Muscle of arm (tissue), 12 donors: ENCODE measurements around the gene ZBTB16. TPM values are rescaled to one million over a fixed set of nuclear protein-coding genes. Genes with fewer than 3 reads are reported as not detected.

Experiments
- DNase-seq: peaks from one replicate; pipeline ENCODE4 v3.0.0-alpha.2; 2013
- polyA plus RNA-seq, 12 donors: library from polyadenylated mRNA; unstranded; fragments of 120-200 nt; gene quantifications; one replicate each; pipeline ENCODE4 v1.2.1, GENCODE V29; 2013; ENCODE audit not compliant: insufficient read length in 12 of 12

ZBTB16 gene
- polyA plus RNA-seq, 12 donors = 2.6 to 12.5 (median 6.8) TPM; not detected in 1

GRCh38 chr11:114063149-114063828 lies 3.8 kb downstream of the ZBTB16 start:
- no peak for DNase-seq

DNA sequence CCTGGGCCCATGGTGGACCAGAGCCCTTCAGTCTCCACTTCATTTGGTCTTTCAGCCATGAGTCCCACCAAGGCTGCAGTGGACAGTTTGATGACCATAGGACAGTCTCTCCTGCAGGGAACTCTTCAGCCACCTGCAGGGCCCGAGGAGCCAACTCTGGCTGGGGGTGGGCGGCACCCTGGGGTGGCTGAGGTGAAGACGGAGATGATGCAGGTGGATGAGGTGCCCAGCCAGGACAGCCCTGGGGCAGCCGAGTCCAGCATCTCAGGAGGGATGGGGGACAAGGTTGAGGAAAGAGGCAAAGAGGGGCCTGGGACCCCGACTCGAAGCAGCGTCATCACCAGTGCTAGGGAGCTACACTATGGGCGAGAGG lies 4.3 kb downstream of the ZBTB16 start:
- DNase-seq = no peak

- DNase-seq = no peak
Observed at GRCh38 chr11:114064216-114064615, 4.7 kb downstream of the ZBTB16 start.

DNA sequence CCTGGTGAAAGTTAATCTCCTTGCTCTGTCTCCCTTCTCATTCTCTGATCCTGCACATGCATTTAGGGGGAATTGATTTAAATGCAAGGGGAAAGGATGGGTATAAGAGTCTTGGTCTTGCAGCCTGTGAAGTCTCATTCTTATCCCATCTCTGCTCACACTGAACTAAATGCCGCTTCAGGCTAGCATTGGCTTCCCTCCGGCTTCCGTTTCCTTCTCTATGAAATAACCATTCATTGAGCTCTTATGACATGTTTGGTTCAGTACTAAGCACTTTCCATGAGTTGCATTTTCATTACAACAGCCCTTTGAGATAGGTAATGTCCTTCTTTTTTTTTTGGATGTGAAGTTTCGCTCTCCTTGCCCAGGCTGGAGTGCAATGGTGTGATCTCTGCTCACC lies 5.6 kb downstream of the ZBTB16 start:
- no peak for DNase-seq

DNA sequence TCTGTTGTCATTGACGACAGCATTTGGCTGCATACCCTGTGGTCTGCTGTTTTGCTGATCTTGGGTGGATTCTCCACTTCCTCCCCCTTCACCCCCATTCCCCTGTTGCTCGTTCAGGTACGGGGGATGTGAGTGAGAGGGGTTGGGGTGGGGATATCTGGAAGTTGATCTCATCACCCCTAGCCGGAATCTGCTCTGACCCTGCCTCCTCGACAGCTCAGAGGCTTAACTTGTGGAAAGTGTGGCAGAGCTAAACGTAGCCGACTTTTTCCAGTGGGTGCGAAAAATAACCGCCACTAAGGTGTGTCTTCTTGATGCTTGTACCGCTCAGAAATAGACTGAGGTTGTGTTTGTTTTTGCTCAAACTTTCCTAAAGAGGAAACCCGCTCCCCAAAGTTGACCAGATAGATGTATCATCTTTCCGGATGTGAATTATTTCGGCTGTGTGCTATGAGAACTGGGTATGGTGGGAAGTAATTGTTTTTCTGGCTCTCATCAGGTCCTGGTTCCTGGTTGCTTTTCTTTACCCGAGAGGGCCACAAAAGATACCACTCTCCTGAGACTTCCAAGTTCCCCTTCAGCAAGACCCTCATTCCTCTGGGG lies 6.6 kb downstream of the ZBTB16 start:
- DNase-seq = no peak

GRCh38 chr11:114068327-114068726 lies 8.8 kb downstream of the ZBTB16 start:
- DNase-seq = no peak

GRCh38 chr11:114070464-114071139 lies 11.1 kb downstream of the ZBTB16 start:
- DNase-seq = no peak

- no peak for DNase-seq
Observed at GRCh38 chr11:114073007-114073827, 13.7 kb downstream of the ZBTB16 start.

DNA sequence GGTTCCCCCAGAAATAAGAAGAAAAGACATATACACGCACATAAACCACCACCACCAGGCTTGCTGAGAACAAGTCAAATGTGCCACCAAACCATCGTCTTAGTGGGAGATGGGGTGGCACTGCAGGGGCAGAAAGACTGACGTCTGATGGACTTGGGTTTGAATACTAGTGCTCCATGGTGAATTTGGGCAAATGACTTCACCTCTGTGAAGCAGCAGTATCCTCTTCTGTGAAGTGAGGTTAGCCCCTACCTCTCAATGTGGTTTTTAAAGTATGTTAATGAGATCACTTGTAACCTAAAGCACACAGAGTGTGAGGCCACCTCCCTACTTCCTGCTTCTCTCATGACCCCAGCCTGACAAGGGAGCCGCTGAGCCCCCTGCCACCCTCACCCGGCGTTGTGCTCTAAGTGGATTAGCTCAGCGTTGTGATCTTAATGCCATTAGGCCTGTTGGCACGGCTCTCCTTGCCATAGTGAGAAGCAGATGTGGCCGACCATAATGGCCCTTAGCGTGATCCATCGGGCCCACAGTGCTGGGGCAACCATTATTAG lies 14.4 kb downstream of the ZBTB16 start:
- no peak for DNase-seq

- no peak for DNase-seq
Observed at GRCh38 chr11:114074546-114075343, 15.2 kb downstream of the ZBTB16 start.

GRCh38 chr11:114075344-114075610 lies 15.8 kb downstream of the ZBTB16 start:
- no peak for DNase-seq

DNA sequence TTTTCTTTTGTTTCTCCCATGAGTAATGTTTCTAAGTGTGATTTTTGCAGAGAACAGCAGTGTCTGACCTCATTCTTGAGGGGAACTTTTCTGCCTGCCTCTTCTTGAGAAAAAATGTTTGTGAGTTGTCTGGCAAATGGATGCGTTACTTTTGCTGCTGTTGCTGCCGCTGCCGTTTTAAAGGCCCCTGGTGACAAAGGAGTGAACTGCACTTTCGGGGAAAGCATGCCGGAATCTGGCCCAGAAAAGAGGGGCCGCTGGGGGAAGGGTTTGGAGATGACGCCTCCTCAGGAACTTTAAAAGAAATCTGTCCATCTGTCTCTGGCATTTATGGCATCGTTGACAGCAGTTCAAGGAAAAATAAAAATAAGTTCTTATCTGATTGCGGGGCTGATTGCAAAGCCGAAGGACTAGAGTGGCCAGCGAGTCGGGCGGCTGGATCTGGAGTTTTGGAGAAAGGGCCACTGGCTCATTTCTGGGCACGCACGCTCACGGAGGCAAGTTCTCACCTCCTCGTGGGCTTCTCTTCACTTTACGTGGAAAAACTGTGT lies 16.5 kb downstream of the ZBTB16 start:
- peak; percentile 82 for DNase-seq

DNA sequence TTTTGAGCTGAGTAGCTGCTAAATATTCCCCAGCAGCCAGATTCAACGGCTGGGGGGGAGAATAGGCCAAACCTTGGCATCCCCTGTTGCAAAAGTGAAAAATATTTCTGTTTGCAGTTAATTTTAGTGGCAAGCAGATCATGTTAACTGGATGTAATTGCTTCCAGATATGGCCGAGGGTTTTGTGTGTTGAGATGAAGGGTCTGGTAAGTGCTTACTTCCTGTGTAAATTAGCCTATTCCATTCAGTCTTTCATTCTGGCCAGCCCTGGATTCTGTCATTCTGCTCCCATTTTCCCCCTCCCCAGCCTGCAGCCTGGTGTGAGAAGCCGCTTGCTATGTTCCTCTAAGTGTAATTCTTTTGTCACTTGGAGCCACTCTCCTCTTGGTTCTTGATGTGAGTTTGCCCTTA lies 17.4 kb downstream of the ZBTB16 start:
- DNase-seq = peak; percentile 21

DNA sequence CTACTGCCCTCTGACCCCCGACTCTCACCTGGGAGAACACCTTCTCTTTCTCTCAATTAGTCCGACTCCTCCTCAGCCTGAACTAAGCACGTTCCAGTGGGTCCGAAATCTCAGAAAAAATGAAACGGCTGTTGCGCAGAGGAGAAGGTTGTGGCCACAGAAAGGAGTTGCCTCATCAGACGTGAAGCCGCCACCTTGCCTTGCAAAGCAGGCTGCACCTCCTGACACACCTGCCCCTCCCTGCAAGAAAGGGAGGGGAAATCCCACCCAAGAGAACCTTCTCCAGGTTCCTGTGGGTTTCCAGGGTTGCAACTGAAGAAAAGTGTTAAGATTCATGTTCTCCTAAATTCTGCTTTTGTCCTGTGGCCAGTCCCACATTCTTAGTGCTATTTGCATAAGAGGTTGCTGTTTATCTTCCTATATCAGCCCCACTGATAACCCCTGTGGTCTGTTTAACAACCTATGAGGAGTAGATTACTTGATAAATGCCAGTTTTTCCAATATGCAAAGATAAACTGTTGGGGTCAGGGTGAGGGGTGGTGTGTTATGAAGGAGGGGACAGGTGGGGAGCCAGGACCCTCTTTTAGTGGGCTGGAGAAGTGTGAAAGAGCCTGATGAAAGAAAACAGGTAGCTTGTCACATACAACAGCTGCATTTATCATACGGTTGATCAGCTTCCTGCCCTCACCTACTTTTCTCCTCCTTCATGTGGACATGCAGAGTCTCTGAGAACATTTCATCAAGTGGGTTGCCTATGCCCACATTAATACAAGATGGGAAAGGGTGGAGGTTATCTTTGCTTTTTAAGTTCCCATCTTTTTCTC lies 18.2 kb downstream of the ZBTB16 start:
- no peak for DNase-seq

GRCh38 chr11:114078423-114078822 lies 18.9 kb downstream of the ZBTB16 start:
- DNase-seq = no peak

- peak; percentile 53 for DNase-seq
Observed at GRCh38 chr11:114079511-114080065, 20.1 kb downstream of the ZBTB16 start.

- DNase-seq = no peak
Observed at GRCh38 chr11:114080219-114080618, 20.7 kb downstream of the ZBTB16 start.

DNA sequence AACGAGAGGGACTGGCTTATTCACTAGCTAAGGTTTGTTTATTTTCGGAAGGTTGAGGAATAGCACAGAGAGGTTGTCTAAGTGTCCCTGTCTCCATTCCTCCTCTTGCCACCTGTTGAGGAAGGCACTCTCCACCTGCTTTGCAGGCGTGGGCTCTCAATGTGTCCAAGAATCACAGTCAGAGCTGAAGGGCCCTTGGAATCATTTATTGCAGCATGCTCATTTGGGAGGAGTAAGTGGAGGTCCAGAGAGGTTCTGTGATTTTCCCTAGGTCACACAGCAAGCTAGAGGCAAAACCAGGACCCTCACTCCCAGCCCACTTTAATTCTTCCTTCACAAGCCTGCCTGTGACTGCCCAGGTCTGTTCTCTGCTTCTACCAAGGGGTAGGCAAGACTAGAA lies 21.3 kb downstream of the ZBTB16 start:
- no peak for DNase-seq

DNA sequence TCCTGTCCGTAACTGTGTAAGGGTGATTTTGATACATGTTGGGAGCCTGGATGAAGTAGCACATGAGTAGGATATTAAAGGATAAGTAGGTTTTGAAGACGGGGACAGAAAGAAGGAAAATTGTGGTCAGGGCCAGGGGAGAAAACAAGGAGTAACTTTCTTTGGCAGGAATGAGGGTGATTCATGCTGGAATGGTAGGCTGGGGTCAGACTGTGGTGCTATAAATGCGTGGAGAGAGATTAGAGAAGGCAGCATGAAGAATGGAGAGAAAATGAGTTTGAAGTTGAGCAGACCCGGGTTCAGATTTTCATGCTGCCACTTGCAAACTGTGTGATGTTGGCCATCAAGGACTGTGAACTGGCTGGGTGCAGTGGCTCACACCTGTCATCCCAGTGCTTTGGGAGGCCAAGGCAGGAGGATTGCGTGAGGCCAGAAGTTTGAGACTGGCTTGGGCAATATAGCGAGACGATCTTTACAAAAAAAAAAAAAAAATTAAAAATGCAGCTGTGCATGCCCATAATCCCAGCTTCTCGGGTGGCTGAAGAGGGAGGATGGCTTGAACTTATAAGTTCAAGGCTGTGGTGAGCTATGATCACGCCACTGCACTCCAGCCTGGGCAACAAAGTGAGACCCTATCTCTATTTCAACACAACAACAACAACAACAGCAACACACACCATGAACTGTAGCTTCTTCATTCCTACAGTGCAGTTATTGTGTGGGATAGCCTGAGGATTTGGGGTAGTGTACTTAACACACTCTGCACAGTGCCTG lies 22.3 kb downstream of the ZBTB16 start:
- peak; percentile 32 for DNase-seq
